RCC 7860 (cell line): ENCODE results near the gene OR4F29.
"Not testable (repeated sequence)": the region's sequence is repeated elsewhere in the genome, so short reads cannot be mapped to it uniquely, and the experiment has no call there.

Experiments used
- DNase-seq: peaks from one replicate; pipeline ENCODE4 v3.0.0-alpha.2; 2015; ENCODE audit warnings: low spot score
- FAIRE-seq: peaks from 2 replicates; lab custom pipeline; 2012; peaks lifted over from hg19 to GRCh38; lab: Jason Lieb, UNC

The OR4F29 gene, protein sequence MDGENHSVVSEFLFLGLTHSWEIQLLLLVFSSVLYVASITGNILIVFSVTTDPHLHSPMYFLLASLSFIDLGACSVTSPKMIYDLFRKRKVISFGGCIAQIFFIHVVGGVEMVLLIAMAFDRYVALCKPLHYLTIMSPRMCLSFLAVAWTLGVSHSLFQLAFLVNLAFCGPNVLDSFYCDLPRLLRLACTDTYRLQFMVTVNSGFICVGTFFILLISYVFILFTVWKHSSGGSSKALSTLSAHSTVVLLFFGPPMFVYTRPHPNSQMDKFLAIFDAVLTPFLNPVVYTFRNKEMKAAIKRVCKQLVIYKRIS

GRCh38 chr1:451578-451977 lies at the start of gene OR4F29:
Gene OR4F29 (minus strand): TSS chr1:451678. CDS start chr1:451678, 0 bp downstream.
- not testable (repeated sequence) for FAIRE-seq, DNase-seq
